ENCODE data around the gene MVD.
A peak's percentile ranks its signal among the peaks of the same experiment; 100 is the strongest.

Gene MVD

DNA sequence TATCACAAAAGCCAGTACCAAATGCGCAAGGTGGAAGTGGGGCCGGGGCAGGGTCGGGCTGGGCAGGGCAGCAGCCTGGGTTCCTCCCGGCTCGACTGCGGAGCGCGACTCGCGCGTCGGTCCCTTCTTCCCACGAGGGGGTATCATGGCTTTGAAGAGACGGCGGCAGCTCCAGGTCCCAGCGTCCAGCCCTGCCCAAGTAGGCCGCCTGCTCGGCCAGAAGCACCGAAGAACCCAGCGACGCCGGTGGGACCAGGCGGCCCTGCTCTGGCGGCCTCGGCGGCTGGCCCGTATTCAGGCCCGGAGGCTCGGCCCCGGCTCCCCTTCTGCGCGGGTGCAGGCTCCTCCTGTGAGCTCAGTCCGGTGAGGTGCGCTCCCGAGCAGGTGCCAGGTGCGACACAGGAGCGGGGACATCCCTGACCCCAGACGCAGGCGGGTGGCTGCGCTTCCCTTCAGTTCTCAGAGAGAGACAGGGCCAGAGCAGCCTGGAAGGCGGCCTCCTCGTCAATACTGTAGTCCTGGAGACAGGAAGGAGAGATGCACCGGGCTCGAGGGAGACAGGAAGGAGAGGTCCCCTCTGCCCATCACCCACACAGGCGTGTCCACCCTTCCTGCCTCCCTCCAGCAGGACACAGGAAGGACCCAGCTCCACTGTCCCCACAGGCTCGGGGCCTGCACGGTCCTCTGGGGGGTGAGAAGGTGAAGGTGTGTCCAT, 34.4 kb upstream of the MVD start:
- DNase-seq (ENCODE audit: low read depth) = no peak

DNA sequence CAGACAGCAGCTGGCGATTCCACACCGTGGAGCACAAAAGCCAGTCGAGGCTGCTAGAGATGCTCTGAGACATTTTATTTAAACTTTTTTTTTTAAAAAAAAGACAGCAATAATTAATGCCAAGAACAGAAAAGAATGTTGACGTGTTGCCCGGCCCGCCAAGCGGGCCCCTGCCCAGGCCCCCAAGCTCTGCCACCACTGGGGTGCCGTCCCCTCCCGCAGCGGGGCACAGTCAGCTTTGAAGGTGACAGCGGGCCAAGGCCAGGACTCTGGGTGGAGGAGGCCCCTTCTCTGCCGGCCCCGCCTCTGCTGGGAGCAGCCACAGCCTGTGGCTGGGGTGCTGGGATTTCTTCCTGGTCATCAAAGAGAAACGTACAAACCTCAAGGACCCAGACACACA, 33.5 kb upstream of the MVD start:
- DNase-seq (ENCODE audit: low read depth) = no peak

DNA sequence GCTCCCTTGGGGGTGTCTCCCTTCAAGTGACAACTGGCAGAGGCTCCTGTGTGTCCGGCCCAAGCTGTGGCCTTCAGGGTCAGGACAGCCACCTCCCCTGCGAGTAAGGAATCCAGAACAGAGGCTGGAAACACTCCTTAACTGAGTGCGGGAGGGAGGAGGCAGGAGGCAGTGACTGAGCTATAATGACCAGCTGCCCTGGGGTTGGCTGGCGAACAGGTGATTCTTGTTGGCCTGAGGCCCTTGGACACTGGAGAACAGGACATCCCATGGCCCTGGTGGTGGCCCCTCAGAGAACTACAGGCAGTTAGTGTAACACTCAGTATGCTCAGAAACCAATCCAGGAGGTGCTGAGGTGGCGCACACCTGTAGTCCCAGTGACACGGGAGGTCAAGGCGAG, 32.9 kb upstream of the MVD start:
- no peak for DNase-seq (ENCODE audit: low read depth)

- no peak for DNase-seq (ENCODE audit: low read depth)
Measured at GRCh38 chr16:88695218-88695617, 32.3 kb upstream of the MVD start.

DNA sequence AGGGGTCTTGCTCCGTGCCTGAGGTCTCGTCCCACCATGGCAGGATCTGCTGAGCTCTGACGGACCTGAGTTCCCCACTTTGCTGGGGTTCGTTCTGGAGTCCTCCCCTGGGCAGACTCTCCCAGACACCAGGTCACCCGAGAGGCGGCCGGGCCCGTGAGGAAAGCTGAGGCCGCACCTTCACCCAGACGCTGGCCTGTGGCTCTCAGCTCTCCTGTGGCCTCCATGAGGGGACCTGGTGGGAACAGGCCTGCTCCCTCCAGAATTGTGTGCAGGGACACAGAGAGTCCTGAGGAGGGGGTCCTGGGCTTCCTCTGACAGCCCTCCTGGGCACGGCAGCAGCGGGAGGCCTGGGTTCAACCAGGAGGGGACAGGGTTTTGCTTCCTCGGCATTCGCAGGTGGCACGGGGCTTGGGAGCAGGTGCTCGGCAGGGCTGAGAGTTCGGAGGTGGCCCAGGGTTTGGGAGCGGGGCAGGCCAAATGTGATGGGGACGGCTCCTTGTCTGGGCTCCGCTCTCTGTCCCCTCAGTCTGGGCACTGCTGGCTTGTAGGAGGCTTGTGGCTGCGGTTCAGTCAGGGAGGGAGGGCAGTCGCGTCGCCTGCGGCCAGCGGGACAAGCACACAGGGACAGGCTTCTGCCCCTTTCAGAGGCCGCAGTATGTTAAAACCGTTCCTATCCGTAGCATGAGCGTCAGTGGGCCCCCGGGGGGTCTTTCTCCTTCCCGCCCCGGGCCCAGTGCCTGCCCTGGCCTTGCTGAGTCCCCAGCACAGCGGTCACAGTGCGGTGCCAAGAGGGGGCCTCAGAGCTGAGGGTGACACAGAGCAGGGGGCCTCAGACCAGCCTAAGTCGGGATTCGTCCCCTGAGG, 31.6 kb upstream of the MVD start:
- DNase-seq (ENCODE audit: low read depth) = no peak

GRCh38 chr16:88693420-88694177, 30.7 kb upstream of the MVD start:
- no peak for DNase-seq (ENCODE audit: low read depth)

DNA sequence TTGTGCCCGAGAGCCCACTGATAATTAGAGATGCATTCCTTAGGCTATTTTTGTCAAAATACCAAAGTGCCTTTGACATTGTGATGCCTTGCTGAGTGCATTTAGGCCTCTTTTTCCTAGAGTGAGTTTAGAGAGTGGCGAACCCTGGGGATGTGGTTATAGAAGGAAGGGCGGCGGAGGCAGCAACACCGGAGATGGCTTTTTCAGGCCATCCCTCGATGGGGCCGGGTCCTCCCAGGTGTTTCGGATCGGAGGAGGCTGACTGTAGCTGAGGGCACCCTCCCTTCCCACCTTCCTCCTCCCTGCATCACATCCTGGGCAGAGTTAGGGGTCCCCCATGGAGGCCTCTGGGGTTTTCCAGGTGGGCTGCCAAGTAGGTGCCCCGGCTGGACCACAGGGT, 30.0 kb upstream of the MVD start:
- DNase-seq (ENCODE audit: low read depth) = no peak

- no peak for DNase-seq (ENCODE audit: low read depth)
Measured at GRCh38 chr16:88691924-88692560, 29.2 kb upstream of the MVD start.

- DNase-seq (ENCODE audit: low read depth) = no peak
Measured at GRCh38 chr16:88691129-88691813, 28.4 kb upstream of the MVD start.

DNA sequence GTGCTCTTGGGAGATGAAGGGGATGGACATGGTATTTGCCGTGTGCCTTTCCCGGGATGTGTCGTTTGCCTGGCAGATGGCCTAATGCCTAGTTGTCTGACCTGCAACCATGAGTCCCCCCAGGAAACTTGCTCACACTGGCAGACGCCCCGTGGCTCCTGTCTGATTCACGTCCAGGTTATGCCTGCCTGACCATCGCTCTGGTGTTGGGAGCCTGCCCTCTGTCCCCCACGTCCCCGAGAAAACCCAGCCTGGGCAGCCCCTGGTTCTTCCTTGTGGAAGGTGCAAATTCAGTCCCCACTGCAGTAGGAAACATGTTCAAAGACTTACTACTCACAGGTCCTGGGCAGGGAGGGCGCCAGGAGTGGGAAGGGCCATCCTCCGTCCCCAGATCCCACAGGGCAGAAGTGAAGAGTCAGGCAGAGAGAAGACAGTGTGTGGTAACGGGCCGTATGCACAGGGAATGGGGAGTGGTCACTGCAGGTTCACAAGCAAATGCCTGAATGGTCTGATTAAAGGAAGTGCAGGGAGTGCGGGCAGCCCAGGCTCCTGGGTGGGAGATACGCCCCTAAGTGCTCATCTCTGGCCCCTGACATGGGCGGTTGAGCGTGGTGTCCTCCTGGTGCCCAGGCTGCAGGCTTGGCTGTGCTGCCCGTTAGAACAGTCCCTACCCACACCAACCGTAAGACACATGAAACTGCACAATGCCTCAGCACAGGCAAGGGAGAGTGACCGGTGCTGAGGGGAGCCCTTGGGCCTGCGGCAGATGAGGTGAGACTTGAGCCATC, 27.6 kb upstream of the MVD start:
- DNase-seq (ENCODE audit: low read depth) = no peak

DNA sequence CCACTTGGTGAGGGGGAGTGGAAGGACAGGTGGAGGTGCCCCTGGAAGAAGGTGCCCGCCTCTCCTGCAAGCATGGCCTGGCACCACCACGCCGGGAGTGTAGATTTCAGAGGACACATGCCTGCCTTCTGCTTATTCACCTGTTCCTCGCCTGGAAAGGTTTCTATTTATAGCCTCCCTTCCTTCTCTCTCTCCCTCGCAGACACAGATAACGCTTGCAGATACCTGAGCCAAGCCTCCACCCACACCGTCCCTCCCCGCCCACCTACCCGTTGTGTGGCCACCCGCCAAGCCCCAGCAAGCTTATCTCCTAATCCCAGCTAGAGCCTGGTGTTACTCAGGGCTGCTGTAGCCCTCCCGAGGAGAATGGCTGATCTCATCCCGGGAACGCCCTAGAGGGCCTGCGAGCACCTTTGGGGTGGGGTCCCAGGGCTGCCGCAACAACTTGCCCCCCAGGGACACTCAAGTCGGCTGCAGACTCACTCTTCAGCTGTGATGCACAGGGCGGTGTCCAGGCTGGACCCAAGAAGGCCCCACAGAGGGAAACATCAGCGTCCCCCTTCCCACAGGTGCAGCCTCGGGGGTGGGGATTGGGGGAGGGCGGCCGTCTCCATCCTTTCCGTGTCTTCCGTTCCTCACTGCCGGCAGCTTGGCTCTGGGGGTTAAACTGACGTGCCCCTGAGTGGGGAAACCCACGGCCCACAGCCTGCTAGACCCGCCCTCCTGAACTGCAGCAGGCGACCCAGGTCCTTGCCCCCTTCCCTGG, 25.3 kb upstream of the MVD start:
- DNase-seq (ENCODE audit: low read depth) = no peak

DNA sequence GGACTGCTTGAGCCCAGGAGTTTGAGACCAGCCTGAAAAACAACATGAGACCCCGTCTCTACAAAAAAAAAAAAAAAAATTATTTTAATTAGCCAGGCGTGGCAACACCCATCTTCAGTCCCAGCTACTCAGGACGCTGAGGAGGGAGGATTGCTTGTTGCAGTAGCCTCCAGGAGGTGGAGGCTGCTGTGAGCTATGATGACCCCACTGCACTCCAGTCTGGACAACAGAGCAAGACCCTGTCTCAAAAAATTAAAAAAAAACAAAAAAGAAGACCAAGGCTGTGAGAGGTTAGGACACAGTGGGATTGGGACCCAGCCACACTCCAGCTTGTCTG, 24.8 kb upstream of the MVD start:
- DNase-seq (ENCODE audit: low read depth) = no peak

GRCh38 chr16:88687254-88687576, 24.3 kb upstream of the MVD start:
- no peak for DNase-seq (ENCODE audit: low read depth)

DNA sequence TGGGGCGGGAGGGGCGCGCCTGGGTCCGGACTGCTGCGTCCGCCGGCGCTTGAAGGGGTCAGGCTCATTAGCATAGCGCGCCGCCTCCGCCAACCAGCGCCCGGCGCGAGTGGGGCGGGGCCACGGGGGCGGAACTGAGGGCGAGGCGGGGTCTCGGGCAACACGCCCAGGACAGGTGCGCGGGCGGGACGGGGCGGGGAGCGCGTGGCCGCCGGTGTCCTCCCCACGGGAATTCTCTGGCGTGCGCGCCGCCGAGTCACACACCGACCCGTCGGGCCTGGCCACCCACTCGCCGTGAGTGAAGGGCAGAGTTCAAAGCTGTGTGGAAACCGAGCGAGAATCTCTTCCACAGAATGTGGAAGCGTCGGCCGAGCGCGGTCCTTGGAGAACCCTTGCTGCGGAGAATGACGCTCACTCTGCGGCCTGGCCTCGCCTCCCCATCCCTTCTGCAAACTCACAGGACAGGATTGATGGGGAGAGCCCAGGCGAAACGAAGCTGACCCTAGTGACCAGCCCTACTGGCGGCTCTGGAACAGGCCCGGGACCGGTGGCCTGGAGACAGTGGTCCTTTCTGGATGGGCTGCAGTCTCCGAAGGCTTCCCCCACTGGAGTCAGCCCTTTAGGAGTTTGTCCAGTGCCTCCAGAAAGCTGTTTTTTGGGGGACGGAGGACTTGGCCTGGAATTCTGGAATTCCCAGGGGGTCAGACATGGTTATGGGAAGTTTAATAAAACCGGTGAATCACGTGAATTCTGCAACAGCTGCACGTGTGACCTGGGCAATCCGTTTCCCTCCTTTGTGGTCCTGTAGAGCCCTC, 23.8 kb upstream of the MVD start, which contains the start of gene SNAI3:
Gene SNAI3, minus strand, starts transcription at position 69 of the 815 bp plus-strand sequence. CDS start 101 bp downstream, outside the sequence.
- peak; percentile 80 for DNase-seq (ENCODE audit: low read depth)

DNA sequence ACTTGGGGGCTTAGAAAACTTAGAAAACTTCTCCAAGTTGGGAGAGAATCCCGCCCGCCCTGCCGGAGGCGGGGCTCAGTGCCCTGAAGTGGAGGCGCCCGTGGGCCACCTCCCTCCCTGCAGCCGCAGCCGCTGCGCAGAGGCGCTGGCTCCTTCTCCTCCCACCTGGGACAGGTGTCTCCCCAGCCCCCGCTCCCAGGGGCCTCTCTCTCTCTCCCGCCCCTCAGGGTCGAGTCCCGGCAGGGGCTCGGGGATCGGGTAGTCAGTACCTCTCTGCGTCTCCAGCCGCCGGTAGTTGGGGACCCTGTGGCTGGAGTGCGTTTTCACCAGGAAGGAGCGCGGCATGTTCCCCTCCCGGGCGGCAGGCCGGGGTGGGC, 23.2 kb upstream of the MVD start:
- no peak for DNase-seq (ENCODE audit: low read depth)

DNA sequence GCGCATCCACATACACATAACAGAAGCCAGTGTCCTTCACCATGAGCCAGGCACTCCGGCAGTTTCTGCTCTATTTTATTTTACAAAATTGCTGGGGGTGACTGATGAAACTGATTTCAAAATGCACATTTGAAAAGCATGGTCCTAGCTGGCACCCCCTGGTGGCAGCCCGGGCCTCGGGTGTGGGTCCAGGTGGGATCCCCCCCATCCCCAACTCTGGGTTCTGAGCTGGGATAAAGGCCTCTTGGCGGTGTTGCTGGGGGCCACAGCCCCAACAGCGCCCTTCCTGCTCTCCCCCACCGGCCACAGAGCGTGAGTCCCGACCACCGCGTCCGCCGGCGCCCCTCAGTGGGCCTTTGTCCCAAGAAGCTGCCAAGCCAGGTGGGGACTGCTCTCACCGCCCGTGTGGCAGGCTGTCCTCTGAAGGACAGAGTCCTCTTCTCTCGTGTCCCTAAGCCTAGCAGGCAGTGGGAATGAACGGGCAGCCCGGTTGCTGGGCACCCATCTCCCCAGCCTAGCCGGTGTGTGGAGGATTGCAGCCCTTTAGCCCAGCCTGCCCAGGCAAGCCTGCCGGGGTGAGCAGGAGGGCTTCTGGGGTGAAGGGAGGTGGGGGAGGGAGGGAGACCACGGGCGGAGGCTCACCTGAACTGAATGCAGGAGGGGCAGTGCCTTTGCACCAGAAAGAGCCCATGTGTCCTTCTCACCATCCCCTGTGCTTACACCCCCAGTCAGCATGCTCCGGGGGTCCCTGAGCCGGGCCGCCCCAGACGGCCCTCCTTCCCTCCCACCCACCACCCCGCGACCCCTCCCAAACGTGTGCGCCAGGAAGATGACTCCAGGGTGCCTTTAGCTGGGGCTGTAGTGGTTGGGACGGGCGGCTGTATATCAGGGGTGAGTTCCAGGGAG, 22.5 kb upstream of the MVD start:
- DNase-seq (ENCODE audit: low read depth) = no peak

DNA sequence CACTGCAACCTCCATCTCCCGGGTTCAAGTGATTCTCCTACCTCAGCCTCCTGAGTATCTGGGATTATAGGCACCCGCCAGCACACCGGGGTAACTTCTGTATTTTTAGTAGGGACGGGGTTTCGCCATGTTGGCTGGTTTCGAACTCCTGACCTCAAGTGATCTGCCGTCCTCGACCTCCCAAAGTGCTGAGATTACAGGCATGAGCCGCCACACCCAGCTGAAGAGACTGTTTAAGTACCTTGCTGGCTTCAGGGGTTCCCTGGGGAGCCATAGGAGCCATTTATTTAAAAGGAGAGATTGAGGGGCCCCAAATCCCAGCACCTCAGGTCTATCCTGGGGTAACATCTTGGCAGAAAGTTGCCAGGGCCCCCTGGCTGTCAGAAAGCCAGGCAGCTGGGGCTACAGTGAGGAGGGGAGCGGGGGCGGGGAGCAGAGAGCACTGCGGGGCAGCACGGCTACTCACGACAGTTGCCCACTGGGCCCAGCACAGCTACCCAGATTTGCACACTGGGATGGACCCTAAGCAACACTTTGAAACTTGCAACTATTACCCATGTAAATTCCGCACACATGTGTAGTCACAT, 21.8 kb upstream of the MVD start:
- DNase-seq (ENCODE audit: low read depth) = no peak
